ENCODE results near the gene PMAIP1. TPM values are rescaled to one million over a fixed set of nuclear protein-coding genes. Genes with fewer than 3 reads are reported as not detected.

PMAIP1 gene
- total and polyA plus RNA-seq, 9 of the 15 experiments (the other 6 are each of a cell fraction or from before 2014, with no cell fraction given): 8.0 to 22.9 (median 14.9) TPM

- Histone ChIP-seq H3K4me2 (ENCODE audit: insufficient read depth, low read length) (peak overlapping the region; percentile 88), H3K27ac (ENCODE audit: extremely low read depth, low read depth, low read length) (peak overlapping the region; percentile 71), H3K4me3 (peak overlapping the region; percentile 85), H3K4me1 (replicated peaks in 1 of 2; ENCODE audit: control insufficient read depth in 2 of 2, insufficient read depth in 2 of 2, low read length in 2 of 2) (peaks cover 7 to 14% of the 10 kb centered on the region in 2 experiments; a peak in 4 of 5 replicates), H3K9me1 (ENCODE audit: control insufficient read depth, insufficient read depth, low read length) (no peaks in the 10 kb centered on the region), H4K20me1 (replicated peaks; ENCODE audit: control insufficient read depth, insufficient read depth, low read length) (0 out of 2 replicates have a peak, but pooled peaks cover 6% of the 10 kb centered on the region), H3K36me3 (ENCODE audit: control insufficient read depth, insufficient read depth, low read length) (peaks cover 18% of the 10 kb centered on the region), H3K9me3 (replicated peaks; ENCODE audit: control insufficient read depth, insufficient read depth, low read depth, low read length) (no peaks in the 10 kb centered on the region), H2AFZ (ENCODE audit: low read depth, low read length) (peak overlapping the region; percentile 82), H3K27me3 (ENCODE audit: control insufficient read depth in 2 of 2, insufficient read depth in 2 of 2, low read length in 2 of 2) (no peaks in the 10 kb centered on the region), H3K9ac (ENCODE audit: insufficient read depth in 1 of 2, low read depth in 2 of 2, low read length in 2 of 2) (peak overlapping the region; percentile 76 to 96), H3K79me2 (ENCODE audit: control insufficient read depth, insufficient read depth, low read length) (peaks cover 37% of the 10 kb centered on the region)
- WGBS (ENCODE audit: insufficient coverage, low coverage, missing lambda C conversion rate): 3% methylated on average over 20 of the region's 51 CpGs
- ATAC-seq (peak; percentile 77), DNase-seq (ENCODE audit: extremely low read depth in 1 of 4, low spot score in 3 of 4) (peak; percentile 23 to 59 (median 39)), FAIRE-seq (no peak)
- in situ Hi-C loops (cut with MboI) (no loop called here), intact Hi-C loops (cut with micrococcal nuclease) (no loop called here)
- BruUV-seq (replicated peaks): no TSS peak
- POLR2A ChIA-PET: interaction anchor here (0.6 to 3.1 kb wide), 27 partner anchors 10 to 653 kb away, joined by 3 to 22 read pairs (median 4); no protein-coding TSS in a partner anchor
- CTCF ChIA-PET (ENCODE audit: low intra/inter-chr PET ratio): no interaction called here
- TF ChIP-seq MYC (IDR thresholded peaks at IDR 0.05; ENCODE audit: low read depth, low read length): peak; percentile 79
- 0 out of 2 replicates have a peak, but pooled peaks have one; percentile 21 for TF ChIP-seq MYC (CRISPR knock-in tag; IDR thresholded peaks at IDR 0.05; ENCODE audit: borderline replicate concordance, low read depth)
- no peak for TF ChIP-seq ZNF140 (CRISPR knock-in tag; IDR thresholded peaks at IDR 0.05)
- TF ChIP-seq ZBTB40 (IDR thresholded peaks at IDR 0.05): no peak
- no peak for TF ChIP-seq ZBTB40 (CRISPR knock-in tag; IDR thresholded peaks at IDR 0.05)
- TF ChIP-seq PCBP2 (IDR thresholded peaks at IDR 0.05; ENCODE audit: low read depth, low read length, poor library complexity, severe bottlenecking): no peak
- TF ChIP-seq GTF3C2 (IDR thresholded peaks at IDR 0.05; ENCODE audit: borderline replicate concordance, extremely low read depth, insufficient read length): no peak
- no peak for TF ChIP-seq WHSC1 (IDR thresholded peaks at IDR 0.05; ENCODE audit: low read length)
Measured at GRCh38 chr18:59900222-59901128, 679 bp downstream of the PMAIP1 start.
